Osteocyte (in vitro differentiated cells): ENCODE results near the gene TTLL5. TPM values are rescaled to one million over a fixed set of nuclear protein-coding genes. Genes with fewer than 3 reads are reported as not detected.

Experiments
- DNase-seq: peaks from one replicate; pipeline ENCODE4 v3.0.0; 2021; ENCODE audit warnings: mixed read lengths; ENCODE audit not compliant: unreplicated experiment; ENCODE audit errors: extremely low spot score
- H3K27ac Mint-ChIP-seq: one replicate; pipeline ENCODE4 v1.8.0; 2021; ENCODE audit warnings: mild to moderate bottlenecking, mixed read lengths; ENCODE audit not compliant: unreplicated experiment
- H3K27me3 Mint-ChIP-seq: one replicate; pipeline ENCODE4 v1.8.0; 2021; ENCODE audit warnings: mixed read lengths; ENCODE audit not compliant: unreplicated experiment
- H3K36me3 Mint-ChIP-seq: one replicate; pipeline ENCODE4 v1.8.0; 2021; ENCODE audit warnings: mixed read lengths; ENCODE audit not compliant: unreplicated experiment
- H3K4me1 Mint-ChIP-seq: one replicate; pipeline ENCODE4 v1.8.0; 2021; ENCODE audit warnings: mixed read lengths; ENCODE audit not compliant: unreplicated experiment
- H3K4me3 Mint-ChIP-seq: one replicate; pipeline ENCODE4 v1.8.0; 2021; ENCODE audit warnings: mild to moderate bottlenecking, moderate library complexity, mixed read lengths; ENCODE audit not compliant: unreplicated experiment
- H3K9me3 Mint-ChIP-seq: one replicate; pipeline ENCODE4 v1.8.0; 2021; ENCODE audit warnings: mixed read lengths; ENCODE audit not compliant: unreplicated experiment
- total RNA-seq: library from RNA; stranded (reverse); gene quantifications from 2 replicates; pipeline ENCODE4 v1.2.1, GENCODE V29; 2021
- TF ChIP-seq, protein P1 (sequence below): fragments of 200-600 bp; sonication (generic); IDR thresholded peaks from 2 replicates; pipeline ENCODE4 v1.5.0; 2021; ENCODE audit warnings: antibody characterized with exemption, mild to moderate bottlenecking, moderate library complexity

Gene TTLL5
- total RNA-seq, 1 donor from 2014 or later = 37.3 TPM

- Mint-ChIP-seq H3K4me3 (no peak overlapping the region), H3K36me3 (peaks cover 21% of the 10 kb centered on the region), H3K4me1 (peaks cover 34% of the 10 kb centered on the region), H3K27me3 (no peaks in the 10 kb centered on the region), H3K9me3 (peaks cover 7% of the 10 kb centered on the region), H3K27ac (no peak overlapping the region)
- TF ChIP-seq, protein P1, sequence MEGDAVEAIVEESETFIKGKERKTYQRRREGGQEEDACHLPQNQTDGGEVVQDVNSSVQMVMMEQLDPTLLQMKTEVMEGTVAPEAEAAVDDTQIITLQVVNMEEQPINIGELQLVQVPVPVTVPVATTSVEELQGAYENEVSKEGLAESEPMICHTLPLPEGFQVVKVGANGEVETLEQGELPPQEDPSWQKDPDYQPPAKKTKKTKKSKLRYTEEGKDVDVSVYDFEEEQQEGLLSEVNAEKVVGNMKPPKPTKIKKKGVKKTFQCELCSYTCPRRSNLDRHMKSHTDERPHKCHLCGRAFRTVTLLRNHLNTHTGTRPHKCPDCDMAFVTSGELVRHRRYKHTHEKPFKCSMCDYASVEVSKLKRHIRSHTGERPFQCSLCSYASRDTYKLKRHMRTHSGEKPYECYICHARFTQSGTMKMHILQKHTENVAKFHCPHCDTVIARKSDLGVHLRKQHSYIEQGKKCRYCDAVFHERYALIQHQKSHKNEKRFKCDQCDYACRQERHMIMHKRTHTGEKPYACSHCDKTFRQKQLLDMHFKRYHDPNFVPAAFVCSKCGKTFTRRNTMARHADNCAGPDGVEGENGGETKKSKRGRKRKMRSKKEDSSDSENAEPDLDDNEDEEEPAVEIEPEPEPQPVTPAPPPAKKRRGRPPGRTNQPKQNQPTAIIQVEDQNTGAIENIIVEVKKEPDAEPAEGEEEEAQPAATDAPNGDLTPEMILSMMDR = no peak
- DNase-seq = no peak
These were observed 174.7 kb downstream of the TTLL5 start for GRCh38 chr14:75835737-75836136.

DNA sequence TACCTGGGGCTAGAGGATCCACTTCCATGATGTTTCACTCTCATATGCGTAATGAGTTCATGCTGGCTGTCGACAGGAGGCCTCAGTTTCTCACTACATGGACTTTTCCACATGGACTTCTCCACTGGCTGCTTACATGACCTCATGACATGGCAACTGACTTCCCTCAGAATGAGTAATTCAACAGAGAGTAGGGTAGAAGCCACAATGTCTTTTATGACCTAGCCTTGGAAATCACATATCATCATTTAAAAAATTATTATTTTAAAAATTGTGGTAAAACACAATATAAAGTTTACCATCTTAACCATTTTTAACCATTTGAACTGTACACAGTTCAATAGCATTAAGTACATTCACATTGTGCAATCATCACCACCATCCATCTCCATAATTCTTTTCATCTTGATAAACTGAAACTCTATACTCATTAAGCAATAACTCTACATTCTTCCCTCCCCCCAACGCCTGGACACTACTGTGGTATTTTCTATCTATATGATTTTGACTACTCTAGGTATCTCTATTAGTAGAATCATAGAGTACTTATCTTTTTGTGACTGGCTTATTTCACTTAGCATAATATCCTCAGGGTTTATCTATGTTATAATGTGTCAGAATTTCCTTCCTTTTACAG is 176.2 kb downstream of the TTLL5 start:
- H3K27ac Mint-ChIP-seq = no peak overlapping the region
- H3K9me3 Mint-ChIP-seq = peaks cover 7% of the 10 kb centered on the region
- peaks cover 36% of the 10 kb centered on the region for H3K4me1 Mint-ChIP-seq
- TF ChIP-seq, protein P1 = no peak
- H3K4me3 Mint-ChIP-seq = no peak overlapping the region
- no peaks in the 10 kb centered on the region for H3K27me3 Mint-ChIP-seq
- peaks cover 21% of the 10 kb centered on the region for H3K36me3 Mint-ChIP-seq
- DNase-seq = no peak

DNA sequence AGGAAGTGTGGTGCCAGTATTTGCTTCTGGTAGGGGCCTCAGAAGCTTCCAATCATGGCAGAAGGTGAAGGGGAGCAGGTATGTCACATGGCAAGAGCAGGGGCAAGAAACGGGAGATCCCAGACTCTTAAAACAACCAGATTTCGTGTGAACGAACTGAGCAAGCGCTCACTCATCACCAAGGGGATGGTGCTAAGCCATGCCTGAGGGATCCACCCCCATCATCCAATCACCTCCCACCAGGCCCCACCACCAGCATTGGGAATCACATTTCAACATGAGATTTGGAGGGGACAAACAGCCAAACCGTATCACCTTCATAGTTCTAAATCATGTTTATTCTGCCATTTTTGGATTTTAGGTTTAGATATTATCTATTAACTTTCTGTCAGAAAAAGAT is 179.9 kb downstream of the TTLL5 start:
- Mint-ChIP-seq H3K4me3 (no peak overlapping the region), H3K36me3 (peaks cover 16% of the 10 kb centered on the region), H3K9me3 (peaks cover 7% of the 10 kb centered on the region), H3K4me1 (peaks cover 48% of the 10 kb centered on the region), H3K27me3 (no peaks in the 10 kb centered on the region), H3K27ac (no peak overlapping the region)
- no peak for DNase-seq
- TF ChIP-seq, protein P1 = no peak

DNA sequence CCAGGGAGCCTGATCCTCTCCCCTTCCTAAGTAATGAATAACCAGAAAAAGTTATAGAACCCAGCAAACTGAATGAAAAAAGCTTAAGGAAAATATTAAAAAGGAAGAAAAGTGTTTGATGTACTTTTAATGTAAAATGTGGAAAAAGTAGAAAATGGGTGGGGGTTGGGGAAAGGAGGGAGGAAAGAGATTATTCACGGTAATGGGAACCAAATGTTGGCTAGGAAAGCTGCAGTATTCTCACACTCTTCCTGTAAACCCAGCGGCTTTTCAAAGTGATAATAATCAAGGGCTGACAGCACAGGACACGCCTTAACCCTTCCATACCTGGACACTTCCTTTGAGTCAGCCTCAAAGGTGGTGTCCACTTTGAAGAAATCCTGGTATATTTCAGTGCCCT is 181.5 kb downstream of the TTLL5 start:
- Mint-ChIP-seq H3K36me3 (peaks cover 13% of the 10 kb centered on the region), H3K4me3 (peak overlapping the region; percentile 28), H3K27me3 (no peaks in the 10 kb centered on the region), H3K4me1 (peaks cover 55% of the 10 kb centered on the region), H3K9me3 (peaks cover 7% of the 10 kb centered on the region), H3K27ac (peak overlapping the region; percentile 93)
- TF ChIP-seq, protein P1 = no peak
- DNase-seq = no peak

- H3K36me3 Mint-ChIP-seq = peaks cover 11% of the 10 kb centered on the region
- no peak for DNase-seq
- H3K4me1 Mint-ChIP-seq = peaks cover 66% of the 10 kb centered on the region
- H3K9me3 Mint-ChIP-seq = no peaks in the 10 kb centered on the region
- H3K4me3 Mint-ChIP-seq = no peak overlapping the region
- TF ChIP-seq, protein P1 = no peak
- H3K27ac Mint-ChIP-seq = peak overlapping the region; percentile 91
- no peaks in the 10 kb centered on the region for H3K27me3 Mint-ChIP-seq
These were observed 183.4 kb downstream of the TTLL5 start for GRCh38 chr14:75844486-75844885.
